NB4 (cell line): ENCODE data around the gene IL22RA1.

Experiments used
- POLR2A ChIP-seq: IDR thresholded peaks from 2 replicates; pipeline ENCODE4 v1.6.1; 2011; ENCODE audit warnings: mild to moderate bottlenecking; ENCODE audit not compliant: insufficient read length; ENCODE audit errors: extremely low read depth
- TF ChIP-seq, protein P1 (sequence below): IDR thresholded peaks from one replicate; pipeline ENCODE4 v1.5.1; 2012; ENCODE audit warnings: low read depth, low read length

DNA sequence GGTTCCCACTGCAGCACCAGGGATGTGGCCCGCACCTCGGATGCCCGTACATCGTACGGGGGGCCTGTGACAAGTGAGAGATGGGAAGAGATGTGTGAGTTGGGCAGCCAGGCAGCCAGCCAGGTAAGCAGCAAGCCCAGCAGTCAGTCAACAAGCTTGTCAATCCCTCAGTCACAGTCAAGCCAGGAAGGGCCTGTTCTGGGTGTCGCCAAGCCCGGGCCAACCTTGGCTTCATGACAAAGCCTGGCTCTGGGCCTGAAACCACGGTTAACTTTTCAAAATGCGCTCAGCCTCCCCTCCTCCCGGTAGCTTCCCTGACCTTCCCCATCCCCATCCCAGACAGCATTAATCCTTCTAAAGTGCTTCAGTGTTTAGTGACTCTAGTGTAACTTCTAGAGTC is 62.8 kb downstream of the IL22RA1 start:
- no peak for TF ChIP-seq POLR2A
- TF ChIP-seq, protein P1, sequence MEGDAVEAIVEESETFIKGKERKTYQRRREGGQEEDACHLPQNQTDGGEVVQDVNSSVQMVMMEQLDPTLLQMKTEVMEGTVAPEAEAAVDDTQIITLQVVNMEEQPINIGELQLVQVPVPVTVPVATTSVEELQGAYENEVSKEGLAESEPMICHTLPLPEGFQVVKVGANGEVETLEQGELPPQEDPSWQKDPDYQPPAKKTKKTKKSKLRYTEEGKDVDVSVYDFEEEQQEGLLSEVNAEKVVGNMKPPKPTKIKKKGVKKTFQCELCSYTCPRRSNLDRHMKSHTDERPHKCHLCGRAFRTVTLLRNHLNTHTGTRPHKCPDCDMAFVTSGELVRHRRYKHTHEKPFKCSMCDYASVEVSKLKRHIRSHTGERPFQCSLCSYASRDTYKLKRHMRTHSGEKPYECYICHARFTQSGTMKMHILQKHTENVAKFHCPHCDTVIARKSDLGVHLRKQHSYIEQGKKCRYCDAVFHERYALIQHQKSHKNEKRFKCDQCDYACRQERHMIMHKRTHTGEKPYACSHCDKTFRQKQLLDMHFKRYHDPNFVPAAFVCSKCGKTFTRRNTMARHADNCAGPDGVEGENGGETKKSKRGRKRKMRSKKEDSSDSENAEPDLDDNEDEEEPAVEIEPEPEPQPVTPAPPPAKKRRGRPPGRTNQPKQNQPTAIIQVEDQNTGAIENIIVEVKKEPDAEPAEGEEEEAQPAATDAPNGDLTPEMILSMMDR = no peak
